Kidney (tissue), 14 donors: ENCODE measurements around the gene BECN2. TPM values are rescaled to one million over a fixed set of nuclear protein-coding genes. Genes with fewer than 3 reads are reported as not detected.

Experiments used
- DNase-seq, 5 donors: peaks; one replicate each; pipeline ENCODE4 v3.0.0-alpha.2; 2013 to 2020
- FAIRE-seq: peaks from 2 replicates; lab custom pipeline; 2012; peaks lifted over from hg19 to GRCh38; lab: Jason Lieb, UNC
- H3K27ac ChIP-seq, 2 donors: one replicate each; pipeline ENCODE4 v1.7.0; 2013; ENCODE audit warnings: low read depth in 2 of 2, low read length in 2 of 2, inconsistent platforms in 1 of 2
- H3K27me3 ChIP-seq: one replicate; pipeline ENCODE4 v1.7.1; 2013; ENCODE audit warnings: low read length, inconsistent platforms; ENCODE audit not compliant: control insufficient read depth, insufficient read depth
- H3K36me3 ChIP-seq, 3 donors: one replicate each; pipeline versions ENCODE4 v1.7.0 to v1.7.1; 2013; ENCODE audit warnings: low read length in 3 of 3, control low read depth in 1 of 3, inconsistent platforms in 1 of 3; ENCODE audit not compliant: insufficient read depth in 3 of 3, control insufficient read depth in 2 of 3
- H3K4me1 ChIP-seq, 3 donors: one replicate each; pipeline versions ENCODE4 v1.7.0 to v1.7.1; 2013; ENCODE audit warnings: low read length in 3 of 3, inconsistent platforms in 1 of 3, low read depth in 1 of 3; ENCODE audit not compliant: control insufficient read depth in 2 of 3, insufficient read depth in 2 of 3
- H3K4me3 ChIP-seq, 3 donors: one replicate each; pipeline versions ENCODE4 v1.7.0 to v1.8.1; 2013; ENCODE audit warnings: low read length in 3 of 3, control low read depth in 1 of 3, inconsistent platforms in 1 of 3
- H3K9ac ChIP-seq, 3 donors: one replicate each; pipeline versions ENCODE4 v1.7.0 to v1.7.1; 2013; ENCODE audit warnings: low read length in 3 of 3, control low read depth in 1 of 3, inconsistent platforms in 1 of 3
- H3K9me3 ChIP-seq, 3 donors: one replicate each; pipeline versions ENCODE4 v1.7.0 to v1.7.1; 2013; ENCODE audit warnings: low read length in 3 of 3, control low read depth in 1 of 3, inconsistent platforms in 1 of 3; ENCODE audit not compliant: control insufficient read depth in 2 of 3, insufficient read depth in 1 of 3
- intact Hi-C: fragments of 100-400 bp; cut with DNase I; formaldehyde crosslinking; loops from one replicate; pipeline ENCODE4 v1.11.1; 2022
- polyA plus RNA-seq: library from polyadenylated mRNA; stranded (reverse); fragments of 350-450 nt; fragmentation: Illumina TruSeq; extraction: RNeasy Lipid Tissue Mini Kit (QIAGEN cat#74804); gene quantifications from one replicate; pipeline ENCODE4 v1.2.3, GENCODE V29; 2014; ENCODE audit warnings: low read depth, low replicate concordance; ENCODE audit not compliant: insufficient read depth
- total RNA-seq: library from RNA; stranded (reverse); fragmentation: NEBNext Ultra II Directional; extraction: Animal tissue kit (Norgen Biotek cat#: 25700); gene quantifications from one replicate; pipeline ENCODE4 v1.2.1, GENCODE V29; 2021
- TF ChIP-seq, protein P1 (sequence below): IDR thresholded peaks from 3 replicates; pipeline ENCODE4 v1.5.1; 2012; ENCODE audit warnings: mild to moderate bottlenecking, moderate library complexity, borderline replicate concordance; ENCODE audit not compliant: insufficient read depth; ENCODE audit errors: extremely low read depth
- donor health status: control.
- donor health status: control.
- donor health status: control.
- donor health status: control.
- donor health status: control.
- donor health status: DM: yes; HTN: yes; CAD: no.
- donor health status: Normal renal cell carcinoma (clear cell type).

Gene BECN2
- total and polyA plus RNA-seq, 2 donors from 2014 or later: not detected

- no peak overlapping the region for H3K27ac ChIP-seq
- H3K9ac ChIP-seq: no peak overlapping the region
- H3K4me1 ChIP-seq: no peaks in the 10 kb centered on the region
- no peaks in the 10 kb centered on the region for H3K27me3 ChIP-seq
- TF ChIP-seq, protein P1, sequence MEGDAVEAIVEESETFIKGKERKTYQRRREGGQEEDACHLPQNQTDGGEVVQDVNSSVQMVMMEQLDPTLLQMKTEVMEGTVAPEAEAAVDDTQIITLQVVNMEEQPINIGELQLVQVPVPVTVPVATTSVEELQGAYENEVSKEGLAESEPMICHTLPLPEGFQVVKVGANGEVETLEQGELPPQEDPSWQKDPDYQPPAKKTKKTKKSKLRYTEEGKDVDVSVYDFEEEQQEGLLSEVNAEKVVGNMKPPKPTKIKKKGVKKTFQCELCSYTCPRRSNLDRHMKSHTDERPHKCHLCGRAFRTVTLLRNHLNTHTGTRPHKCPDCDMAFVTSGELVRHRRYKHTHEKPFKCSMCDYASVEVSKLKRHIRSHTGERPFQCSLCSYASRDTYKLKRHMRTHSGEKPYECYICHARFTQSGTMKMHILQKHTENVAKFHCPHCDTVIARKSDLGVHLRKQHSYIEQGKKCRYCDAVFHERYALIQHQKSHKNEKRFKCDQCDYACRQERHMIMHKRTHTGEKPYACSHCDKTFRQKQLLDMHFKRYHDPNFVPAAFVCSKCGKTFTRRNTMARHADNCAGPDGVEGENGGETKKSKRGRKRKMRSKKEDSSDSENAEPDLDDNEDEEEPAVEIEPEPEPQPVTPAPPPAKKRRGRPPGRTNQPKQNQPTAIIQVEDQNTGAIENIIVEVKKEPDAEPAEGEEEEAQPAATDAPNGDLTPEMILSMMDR: no peak
- DNase-seq: no peak
- no peaks in the 10 kb centered on the region for H3K36me3 ChIP-seq
- no peak for FAIRE-seq
- no peak overlapping the region for H3K4me3 ChIP-seq
- intact Hi-C loops: no loop called here
- H3K9me3 ChIP-seq: no peaks in the 10 kb centered on the region
Measured at GRCh38 chr1:241950390-241950789, 7.2 kb upstream of the BECN2 start.

- Histone ChIP-seq H3K27me3 (no peaks in the 10 kb centered on the region), H3K9ac (no peak overlapping the region), H3K4me3 (no peak overlapping the region), H3K27ac (no peak overlapping the region), H3K36me3 (no peaks in the 10 kb centered on the region), H3K4me1 (no peaks in the 10 kb centered on the region), H3K9me3 (no peaks in the 10 kb centered on the region)
- no peak for FAIRE-seq
- DNase-seq: peak in 1 of 5 donors; percentile 8
- intact Hi-C loops: no loop called here
- TF ChIP-seq, protein P1: no peak
Measured at GRCh38 chr1:241962153-241962552, 4.6 kb downstream of the BECN2 start.

DNA sequence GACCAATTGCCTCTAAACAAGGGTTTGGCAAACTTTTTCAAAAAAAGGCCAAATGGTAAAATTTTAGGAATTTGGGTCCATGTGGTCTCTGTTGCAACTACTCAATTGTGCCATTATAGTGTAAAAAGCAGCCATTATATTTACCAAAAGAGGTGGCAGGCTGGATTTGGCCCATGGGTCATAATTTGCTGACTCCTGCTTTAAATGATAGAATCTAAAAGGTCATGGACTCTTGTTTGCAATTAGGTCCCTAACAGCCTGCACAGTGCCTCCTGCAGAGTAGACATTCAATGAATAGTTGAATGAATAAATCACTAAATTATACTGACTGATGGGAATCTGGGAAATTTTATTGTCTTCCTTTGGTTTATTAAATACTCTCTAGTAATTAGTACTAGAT is 6.2 kb downstream of the BECN2 start:
- Histone ChIP-seq H3K9me3 (no peaks in the 10 kb centered on the region), H3K4me1 (no peaks in the 10 kb centered on the region), H3K9ac (no peak overlapping the region), H3K27me3 (no peaks in the 10 kb centered on the region), H3K4me3 (no peak overlapping the region), H3K27ac (no peak overlapping the region), H3K36me3 (no peaks in the 10 kb centered on the region)
- TF ChIP-seq, protein P1: no peak
- intact Hi-C loops: no loop called here
- no peak for DNase-seq
- FAIRE-seq: no peak
